ENCODE results near the gene PHF12. TPM values are rescaled to one million over a fixed set of nuclear protein-coding genes. Genes with fewer than 3 reads are reported as not detected.

The PHF12 gene
- total and polyA plus RNA-seq, 2 of the 4 experiments (the other 2 are of a cell fraction), result 24.4 to 25.6 TPM

DNA sequence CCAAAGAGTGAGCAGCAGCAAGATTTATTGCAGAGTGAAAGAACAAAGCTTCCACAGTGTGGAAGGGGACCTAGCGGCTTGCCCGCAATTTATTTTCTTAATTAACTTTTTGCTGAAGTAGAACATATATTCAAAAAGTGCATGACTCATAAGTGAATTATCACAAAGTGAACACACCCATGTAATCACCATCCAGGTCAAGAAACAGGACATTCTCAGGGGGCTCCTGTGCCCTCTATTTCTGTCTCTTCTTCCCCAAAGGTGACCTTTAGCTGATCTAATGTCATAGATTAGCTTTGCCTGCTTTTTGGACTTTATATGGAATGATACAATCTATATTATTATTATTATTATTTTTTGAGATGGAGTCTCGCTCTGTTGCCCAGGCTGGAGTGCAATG, 76.6 kb downstream of the PHF12 start:
- Histone ChIP-seq H3K9ac (ENCODE audit: low read depth, low read length) (no peak overlapping the region), H2BK15ac (ENCODE audit: low read depth, low read length) (no peak overlapping the region), H3K9me3 (ENCODE audit: control insufficient read depth, insufficient read depth, low read length) (no peaks in the 10 kb centered on the region), H3K56ac (ENCODE audit: extremely low read depth, insufficient read depth, low read length) (no peak overlapping the region), H2AFZ (replicated peaks; ENCODE audit: low read length, poor library complexity) (no peak overlapping the region), H3K4me1 (ENCODE audit: control insufficient read depth, insufficient read depth, low read length) (no peaks in the 10 kb centered on the region), H2AK9ac (replicated peaks; ENCODE audit: low read depth, low read length, poor library complexity) (no peak overlapping the region), H3K27me3 (ENCODE audit: control insufficient read depth, insufficient read depth, low read length) (no peaks in the 10 kb centered on the region), H3K18ac (ENCODE audit: low read depth, low read length) (no peak overlapping the region), H3K79me1 (ENCODE audit: low read depth in 1 of 2, low read length in 2 of 2) (no peaks in the 10 kb centered on the region), H3K4ac (ENCODE audit: low read depth, low read length) (no peak overlapping the region), H2BK120ac (ENCODE audit: low read depth, low read length) (no peak overlapping the region), H4K20me1 (ENCODE audit: insufficient read depth, low read length) (no peaks in the 10 kb centered on the region), H3K27ac (ENCODE audit: insufficient read depth, low read length) (no peak overlapping the region), H4K5ac (ENCODE audit: low read depth, low read length) (no peak overlapping the region), H3K9me1 (ENCODE audit: insufficient read depth, low read length) (no peaks in the 10 kb centered on the region), H2AK5ac (ENCODE audit: low read depth, low read length) (no peak overlapping the region), H4K91ac (ENCODE audit: insufficient read depth, low read depth, low read length) (no peak overlapping the region), H3K14ac (replicated peaks; ENCODE audit: low read depth, low read length) (no peak overlapping the region), H2BK20ac (ENCODE audit: low read depth, low read length) (no peak overlapping the region), H3K23ac (ENCODE audit: low read depth, low read length) (no peak overlapping the region), H3K4me3 (ENCODE audit: insufficient read depth, low read depth, low read length) (no peak overlapping the region), H2BK5ac (ENCODE audit: low read depth, low read length, poor library complexity, severe bottlenecking) (no peak overlapping the region), H3K36me3 (ENCODE audit: control insufficient read depth, insufficient read depth, low read length) (peaks cover 11% of the 10 kb centered on the region; the same call in 1 of the 2 replicates), H3K4me2 (ENCODE audit: low read depth, low read length) (no peak overlapping the region), H4K8ac (ENCODE audit: low read depth in 2 of 2, low read length in 2 of 2) (no peak overlapping the region)
- DNase-seq (no peak), ATAC-seq (ENCODE audit: low read depth) (no peak)
- TF ChIP-seq RFX5 (IDR thresholded peaks at IDR 0.05; ENCODE audit: low read depth, low read length) (no peak), RCOR1 (IDR thresholded peaks at IDR 0.05; ENCODE audit: insufficient replicate concordance, low read length) (no peak), FOS (IDR thresholded peaks at IDR 0.05; ENCODE audit: low read depth, low read length) (no peak)
- no CpG with 5 or more reads among the region's 3 CpGs for WGBS, 2 experiments (ENCODE audit: extremely low coverage in 2 of 2, insufficient read length in 1 of 2)
- intact Hi-C loops (cut with micrococcal nuclease) (no loop called here), in situ Hi-C loops (cut with MboI; ENCODE audit: low sequenced_read_pairs) (no loop called here), dilution Hi-C loops (cut with HindIII; ENCODE audit: low sequenced_read_pairs, unreplicated experiment) (no loop called here)
- ChIA-PET CTCF (no interaction called here), POLR2A (ENCODE audit: unreplicated experiment) (no interaction called here)
- BruUV-seq (replicated peaks), result no TSS peak
